Transverse colon (tissue), 4 donors: Measurements from ENCODE around the gene SHLD1.

Source experiments
- CTCF ChIP-seq, 5 experiments: fragments of 200-600 bp in 3 of 5; fragments of 450-650 bp in 2 of 5; sonication (generic) in 3 of 5; IDR thresholded peaks; 1 replicate in 2 of 5; 2 replicates in 3 of 5; pipeline ENCODE4 v1.5.1; 2016 to 2017; ENCODE audit warnings: antibody characterized with exemption in 5 of 5, inconsistent platforms in 3 of 5, mild to moderate bottlenecking in 2 of 5, moderate library complexity in 1 of 5
- EP300 ChIP-seq: sonication (generic); formaldehyde crosslinking; IDR thresholded peaks from one replicate; pipeline ENCODE4 v1.6.1; 2017; ENCODE audit warnings: antibody characterized with exemption, low read depth
- POLR2A ChIP-seq: fragments of 450-650 bp; IDR thresholded peaks from one replicate; pipeline ENCODE4 v1.6.1; 2016; ENCODE audit warnings: antibody characterized with exemption, mild to moderate bottlenecking, moderate library complexity
- POLR2AphosphoS5 ChIP-seq, 3 donors: sonication (generic); formaldehyde crosslinking; IDR thresholded peaks; one replicate each; pipeline ENCODE4 v1.6.1; 2016; ENCODE audit warnings: antibody characterized with exemption in 3 of 3

- TF ChIP-seq POLR2A (no peak), CTCF (IDR thresholded peaks at IDR 0.05) (no peak), POLR2AphosphoS5 (IDR thresholded peaks at IDR 0.05) (no peak), EP300 (no peak)
Measured at GRCh38 chr20:5751856-5752255, 1.7 kb downstream of the SHLD1 start.
